Thymus (tissue), 11 donors: ENCODE measurements around the gene SNAP47. TPM values are rescaled to one million over a fixed set of nuclear protein-coding genes. Genes with fewer than 3 reads are reported as not detected.

Experiments used
- DNase-seq, 9 donors: peaks; one replicate each; pipeline ENCODE4 v3.0.0-alpha.2; 2013; ENCODE audit warnings: low spot score in 9 of 9, low read depth in 6 of 9, missing footprints in 1 of 9
- H3K27ac ChIP-seq, 2 donors: one replicate each; pipeline ENCODE4 v1.5.1; 2013; ENCODE audit warnings: control low read depth in 1 of 2, low read depth in 1 of 2, low read length in 1 of 2, mild to moderate bottlenecking in 1 of 2, moderate library complexity in 1 of 2
- H3K27me3 ChIP-seq, 2 donors: one replicate each; pipeline ENCODE4 v1.5.1; 2013; ENCODE audit warnings: low read length in 1 of 2; ENCODE audit not compliant: control insufficient read depth in 2 of 2, insufficient read depth in 1 of 2
- H3K36me3 ChIP-seq, 2 donors: one replicate each; pipeline ENCODE4 v1.5.1; 2013; ENCODE audit warnings: low read length in 1 of 2, mild to moderate bottlenecking in 1 of 2, moderate library complexity in 1 of 2; ENCODE audit not compliant: control insufficient read depth in 2 of 2, insufficient read depth in 2 of 2
- H3K4me1 ChIP-seq, 2 donors: one replicate each; pipeline ENCODE4 v1.5.1; 2013; ENCODE audit warnings: low read length in 2 of 2; ENCODE audit not compliant: control insufficient read depth in 2 of 2, insufficient read depth in 2 of 2
- H3K4me3 ChIP-seq, 2 donors: one replicate each; pipeline ENCODE4 v1.5.1; 2013; ENCODE audit warnings: low read length in 2 of 2, control low read depth in 1 of 2, mild to moderate bottlenecking in 1 of 2
- H3K9me3 ChIP-seq, 2 donors: one replicate each; pipeline ENCODE4 v1.5.1; 2013; ENCODE audit warnings: low read length in 1 of 2, mild to moderate bottlenecking in 1 of 2; ENCODE audit not compliant: control insufficient read depth in 2 of 2, insufficient read depth in 1 of 2
- WGBS: extraction: QIAGEN DNeasy Blood & Tissue Kit; methylation state at CpG from one replicate; pipeline ENCODE4 v1.1.7; 2013; 5-methylcytosine and 5-hydroxymethylcytosine counted together
- polyA plus RNA-seq: library from polyadenylated mRNA; stranded (reverse); fragments of 200-250 nt; gene quantifications from one replicate; pipeline ENCODE4 v1.2.3, GENCODE V29; 2013
- total RNA-seq: library from RNA; stranded (reverse); fragments of 120-200 nt; gene quantifications from one replicate; pipeline ENCODE4 v1.2.4, GENCODE V29; 2013
- donor health status: healthy.

SNAP47 gene
- total and polyA plus RNA-seq, 2 donors: 17.3 to 27.2 TPM

DNA sequence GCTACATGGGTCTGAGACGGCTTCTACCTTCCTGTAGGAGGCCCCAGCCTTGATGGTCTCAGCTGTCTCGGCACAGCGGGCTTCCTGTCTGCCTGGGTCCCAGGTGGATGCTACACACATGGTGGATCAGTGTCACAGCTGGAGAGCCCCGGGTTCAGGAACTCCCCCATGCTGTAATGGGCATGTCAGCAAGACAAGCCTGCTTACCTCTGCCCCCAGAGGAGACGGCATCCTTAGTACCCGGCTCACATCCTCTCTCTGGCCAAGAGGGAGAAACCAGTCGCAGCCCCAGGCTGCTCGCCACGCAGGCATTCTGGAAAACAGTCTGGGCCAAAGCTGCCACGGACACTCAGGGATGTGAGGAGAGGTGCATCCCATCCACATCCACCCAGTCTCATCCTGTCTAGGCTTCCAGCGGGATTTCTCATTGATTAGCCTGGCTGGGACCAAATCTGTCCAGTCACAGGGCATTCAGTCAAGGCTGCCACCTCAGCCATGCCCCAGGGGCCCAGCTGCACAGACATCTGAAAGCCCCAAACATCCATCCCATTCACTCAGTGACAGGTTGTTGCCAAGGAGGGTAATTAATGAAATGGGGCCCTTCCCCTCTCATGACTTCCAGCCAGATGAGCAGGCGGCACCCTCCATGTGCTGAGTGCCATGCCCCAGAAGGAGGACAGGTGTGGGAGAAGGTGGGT lies 10.5 kb downstream of the SNAP47 start:
- 94% methylated on average over 12 of the region's 12 CpGs for WGBS
- peaks cover 0 to 14% of the 10 kb centered on the region in 2 donors for H3K4me1 ChIP-seq
- no peak overlapping the region for H3K27ac ChIP-seq
- H3K36me3 ChIP-seq: peaks cover 15 to 25% of the 10 kb centered on the region in 2 donors
- no peaks in the 10 kb centered on the region for H3K27me3 ChIP-seq
- DNase-seq: no peak
- no peak overlapping the region for H3K4me3 ChIP-seq
- peaks cover 0 to 2% of the 10 kb centered on the region in 2 donors for H3K9me3 ChIP-seq

DNA sequence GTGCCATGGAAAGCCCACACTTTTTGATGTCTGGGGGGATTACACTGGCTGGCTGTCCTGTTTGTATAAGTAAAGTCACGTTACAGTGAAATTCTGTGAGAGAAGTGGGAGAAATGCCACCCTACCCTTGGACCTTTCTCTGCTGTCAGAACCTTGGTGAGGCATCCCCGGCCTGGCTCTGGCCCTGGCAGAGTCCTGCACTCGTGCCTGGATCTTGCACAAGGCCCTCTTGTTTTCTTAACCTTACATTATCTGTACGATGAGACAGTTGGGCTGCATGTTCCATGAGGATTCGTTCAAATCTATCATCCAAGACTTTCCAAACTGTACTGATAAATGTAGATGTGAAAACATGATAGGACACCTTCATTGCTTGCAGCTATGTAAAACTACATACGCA lies 11.4 kb downstream of the SNAP47 start:
- no peak overlapping the region for H3K4me3 ChIP-seq
- H3K9me3 ChIP-seq: no peaks in the 10 kb centered on the region
- no peak for DNase-seq
- WGBS: 97% methylated on average over 6 of the region's 6 CpGs
- peaks cover 23 to 33% of the 10 kb centered on the region in 2 donors for H3K36me3 ChIP-seq
- H3K27me3 ChIP-seq: no peaks in the 10 kb centered on the region
- no peak overlapping the region for H3K27ac ChIP-seq
- peaks cover 0 to 14% of the 10 kb centered on the region in 2 donors for H3K4me1 ChIP-seq

DNA sequence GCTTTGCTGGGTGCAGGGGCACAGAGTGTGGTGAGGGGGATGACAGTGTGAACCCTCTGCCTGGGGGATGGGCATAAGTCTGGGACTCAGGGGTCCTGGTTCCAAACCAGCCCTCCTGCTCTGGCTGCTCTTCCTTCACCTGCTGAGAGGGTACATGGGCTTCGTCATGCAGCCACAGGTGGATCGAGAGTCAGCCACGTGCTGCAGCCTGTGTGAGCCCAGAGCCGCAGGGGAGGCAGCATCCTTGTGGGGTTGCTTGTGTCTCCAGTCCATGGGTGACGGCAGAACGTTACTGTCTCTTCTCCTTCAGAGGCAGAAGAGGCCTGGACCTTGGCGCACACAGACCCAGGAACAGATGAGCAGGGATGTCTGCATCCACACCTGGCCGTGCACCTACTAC lies 12.1 kb downstream of the SNAP47 start:
- DNase-seq: no peak
- H3K27me3 ChIP-seq: no peaks in the 10 kb centered on the region
- H3K4me3 ChIP-seq: no peak overlapping the region
- no peak overlapping the region for H3K27ac ChIP-seq
- H3K36me3 ChIP-seq: peaks cover 27 to 33% of the 10 kb centered on the region in 2 donors
- H3K4me1 ChIP-seq: peaks cover 0 to 14% of the 10 kb centered on the region in 2 donors
- 91% methylated on average over 8 of the region's 8 CpGs for WGBS
- no peaks in the 10 kb centered on the region for H3K9me3 ChIP-seq

DNA sequence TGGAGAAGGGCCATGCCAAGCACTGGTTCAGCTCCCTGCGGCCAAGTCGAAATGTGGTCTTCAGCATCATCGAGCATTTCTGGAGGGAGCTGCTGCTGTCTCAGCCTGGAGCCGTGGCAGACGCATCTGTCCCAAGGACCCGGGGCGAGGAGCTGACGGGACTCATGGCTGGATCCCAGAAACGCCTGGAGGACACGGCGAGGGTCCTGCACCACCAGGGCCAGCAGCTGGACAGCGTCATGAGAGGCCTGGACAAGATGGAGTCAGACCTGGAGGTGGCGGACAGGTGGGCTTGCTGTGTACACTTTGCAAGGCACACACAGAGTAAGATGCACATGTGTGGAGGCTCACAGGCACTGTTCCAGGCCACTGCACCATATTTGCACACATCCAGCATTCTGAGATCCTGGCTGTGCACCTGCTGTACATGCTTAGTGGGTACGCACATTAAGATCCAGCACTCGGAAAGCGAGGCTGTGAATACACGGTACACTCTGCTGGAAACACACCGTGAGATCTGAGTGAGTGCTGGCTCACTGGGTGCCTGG lies 12.8 kb downstream of the SNAP47 start:
- peaks cover 27 to 33% of the 10 kb centered on the region in 2 donors for H3K36me3 ChIP-seq
- 97% methylated on average over 18 of the region's 18 CpGs for WGBS
- H3K27ac ChIP-seq: no peak overlapping the region
- H3K4me3 ChIP-seq: no peak overlapping the region
- H3K27me3 ChIP-seq: no peaks in the 10 kb centered on the region
- no peaks in the 10 kb centered on the region for H3K9me3 ChIP-seq
- peaks cover 0 to 14% of the 10 kb centered on the region in 2 donors for H3K4me1 ChIP-seq
- DNase-seq: no peak

DNA sequence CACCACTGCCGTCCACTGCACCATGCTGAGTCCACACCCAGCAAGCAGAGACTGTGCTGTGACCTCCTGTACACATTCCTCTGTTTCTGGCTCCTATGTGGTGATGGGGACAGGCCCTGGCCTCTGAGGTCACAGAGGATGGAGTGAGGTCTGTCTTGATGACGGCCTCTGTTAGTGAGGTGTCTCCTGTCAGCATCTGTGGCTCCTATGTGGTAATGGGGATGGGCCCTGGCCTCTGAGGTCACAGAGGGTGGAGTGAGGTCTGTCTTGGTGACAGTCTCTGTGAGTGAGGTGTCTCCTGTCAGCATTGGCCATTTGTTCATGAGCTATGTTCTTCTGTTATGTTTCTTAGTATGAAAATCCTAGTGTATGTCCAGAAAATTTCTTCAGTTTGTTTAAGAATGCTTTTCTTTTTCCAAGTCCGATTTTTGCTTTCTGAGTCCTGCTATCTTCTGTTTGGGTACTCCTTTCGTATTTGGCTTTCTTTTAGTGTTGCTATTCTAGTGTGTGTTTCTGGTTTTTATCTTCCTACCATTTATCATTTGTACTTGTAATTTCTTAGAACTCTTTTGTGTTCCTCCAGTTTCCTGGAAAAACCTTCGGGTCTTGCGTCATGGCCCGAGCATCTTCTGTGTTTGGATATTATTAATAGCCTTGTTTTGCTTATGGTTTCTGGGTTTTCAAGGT lies 13.4 kb downstream of the SNAP47 start:
- WGBS: 85% methylated on average over 7 of the region's 7 CpGs
- H3K27ac ChIP-seq: no peak overlapping the region
- H3K9me3 ChIP-seq: no peaks in the 10 kb centered on the region
- peaks cover 33 to 39% of the 10 kb centered on the region in 2 donors for H3K36me3 ChIP-seq
- peaks cover 0 to 14% of the 10 kb centered on the region in 2 donors for H3K4me1 ChIP-seq
- H3K4me3 ChIP-seq: no peak overlapping the region
- no peak for DNase-seq
- H3K27me3 ChIP-seq: no peaks in the 10 kb centered on the region

DNA sequence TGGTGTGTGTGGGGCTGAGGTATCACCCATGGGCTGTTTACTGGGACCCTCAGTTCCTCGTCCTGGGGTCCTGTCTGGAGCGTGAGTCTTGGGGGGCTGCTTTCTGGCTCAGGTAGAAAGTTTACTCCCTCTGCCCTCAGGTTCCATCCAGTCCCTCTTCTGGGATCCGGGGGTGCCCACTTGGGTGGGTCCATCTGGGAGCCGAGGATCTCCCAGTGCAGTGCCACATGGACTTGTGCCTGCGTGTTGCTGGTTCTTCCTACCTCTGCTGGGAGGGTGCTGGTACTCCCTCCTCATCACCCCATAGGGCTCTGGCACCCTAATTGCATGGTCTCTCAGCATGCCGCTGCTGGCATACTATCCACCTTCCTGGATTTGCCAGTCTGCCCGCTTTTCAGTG lies 14.0 kb downstream of the SNAP47 start:
- no peak for DNase-seq
- WGBS: 99% methylated on average over 7 of the region's 7 CpGs
- Histone ChIP-seq H3K4me3 (no peak overlapping the region), H3K27me3 (no peaks in the 10 kb centered on the region), H3K4me1 (peaks cover 0 to 14% of the 10 kb centered on the region in 2 donors), H3K27ac (no peak overlapping the region), H3K36me3 (peaks cover 33 to 41% of the 10 kb centered on the region in 2 donors), H3K9me3 (no peaks in the 10 kb centered on the region)

DNA sequence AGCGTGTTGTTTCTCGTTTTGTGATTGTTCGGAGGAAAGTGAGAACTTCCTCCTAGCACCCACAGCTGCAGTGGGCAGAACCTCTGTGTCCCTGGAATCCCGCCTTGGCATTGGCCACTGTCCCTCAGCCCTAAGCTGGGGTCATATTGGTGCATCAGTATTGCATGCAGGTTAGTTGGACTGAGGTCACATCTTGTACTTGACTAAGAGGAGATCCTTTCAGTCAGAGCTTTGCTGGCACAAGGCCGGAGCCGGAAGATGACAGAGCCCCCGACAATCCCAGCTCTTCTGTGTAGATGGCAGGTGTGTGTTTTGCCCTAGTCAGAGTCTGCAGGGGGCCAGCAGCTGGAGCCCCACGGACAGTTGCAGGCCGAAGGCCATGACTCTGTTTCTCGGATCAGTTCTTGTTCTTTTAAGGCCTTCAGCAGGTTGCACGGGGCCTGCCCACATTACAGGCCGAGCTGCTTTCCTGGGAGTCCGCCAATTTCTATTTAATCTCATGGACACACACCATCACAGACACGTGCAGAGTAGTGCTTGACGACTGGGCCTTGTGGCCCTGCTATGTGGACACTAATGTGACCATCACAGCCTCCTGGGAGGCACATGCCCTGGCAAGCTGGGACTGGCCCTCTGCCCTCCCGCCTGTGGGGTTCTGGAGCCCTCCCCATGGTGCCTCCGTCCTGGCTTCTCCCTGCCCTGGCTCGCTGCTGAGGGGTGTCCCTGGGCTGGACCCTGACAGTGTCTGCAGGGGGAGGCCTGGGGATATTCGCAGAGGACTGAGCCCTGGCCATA lies 14.9 kb downstream of the SNAP47 start:
- peaks cover 40 to 41% of the 10 kb centered on the region in 2 donors for H3K36me3 ChIP-seq
- H3K4me1 ChIP-seq: peaks cover 0 to 6% of the 10 kb centered on the region in 2 donors
- WGBS: 96% methylated on average over 19 of the region's 19 CpGs
- no peak overlapping the region for H3K4me3 ChIP-seq
- DNase-seq: no peak
- no peaks in the 10 kb centered on the region for H3K9me3 ChIP-seq
- no peaks in the 10 kb centered on the region for H3K27me3 ChIP-seq
- no peak overlapping the region for H3K27ac ChIP-seq

DNA sequence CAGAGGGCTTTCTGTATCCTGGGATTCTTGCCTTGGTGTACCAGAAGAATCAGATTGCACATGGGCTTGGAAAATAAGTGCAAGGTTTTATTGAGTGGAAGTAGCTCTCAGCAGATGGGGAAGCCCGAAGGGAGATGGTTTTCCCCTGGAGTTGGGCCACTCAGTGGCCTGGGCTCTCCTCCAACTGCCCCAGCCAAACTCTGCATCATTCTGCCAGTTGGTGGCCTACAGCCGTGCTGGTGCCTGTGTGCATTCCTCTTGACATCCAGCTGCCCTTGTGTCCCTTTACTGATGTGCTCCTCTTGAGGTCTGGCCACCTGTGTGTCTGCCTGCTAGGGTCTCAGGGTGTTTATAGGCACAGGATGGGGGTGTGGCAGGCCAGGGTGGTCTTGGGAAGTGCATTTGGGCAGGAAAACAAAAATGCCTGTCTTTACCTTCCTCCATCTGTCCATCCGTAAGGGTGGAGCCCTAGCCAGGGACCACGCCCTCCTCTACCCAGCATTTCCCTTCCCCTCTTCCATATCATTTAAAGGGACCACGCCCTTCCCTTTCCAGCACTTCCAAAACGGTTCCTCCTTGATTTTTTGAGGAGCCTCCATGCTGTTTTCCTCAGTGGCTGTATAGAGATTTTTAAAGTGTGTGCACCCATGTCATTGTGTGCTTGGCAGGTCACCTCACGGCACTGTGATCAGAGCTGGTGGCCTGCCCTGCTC lies 18.9 kb downstream of the SNAP47 start:
- H3K4me3 ChIP-seq: no peak overlapping the region
- H3K27ac ChIP-seq: no peak overlapping the region
- peaks cover 39 to 46% of the 10 kb centered on the region in 2 donors for H3K36me3 ChIP-seq
- DNase-seq: no peak
- WGBS: 91% methylated on average over 7 of the region's 7 CpGs
- no peaks in the 10 kb centered on the region for H3K9me3 ChIP-seq
- no peaks in the 10 kb centered on the region for H3K27me3 ChIP-seq
- H3K4me1 ChIP-seq: no peaks in the 10 kb centered on the region
